ENCODE results near the gene CHL1. TPM values are rescaled to one million over a fixed set of nuclear protein-coding genes. Genes with fewer than 3 reads are reported as not detected.

CHL1 gene
- total and polyA plus RNA-seq, 2 of the 8 experiments (the other 6 are each of a cell fraction or from before 2014, with no cell fraction given) = 0.05 to 0.99 TPM

DNA sequence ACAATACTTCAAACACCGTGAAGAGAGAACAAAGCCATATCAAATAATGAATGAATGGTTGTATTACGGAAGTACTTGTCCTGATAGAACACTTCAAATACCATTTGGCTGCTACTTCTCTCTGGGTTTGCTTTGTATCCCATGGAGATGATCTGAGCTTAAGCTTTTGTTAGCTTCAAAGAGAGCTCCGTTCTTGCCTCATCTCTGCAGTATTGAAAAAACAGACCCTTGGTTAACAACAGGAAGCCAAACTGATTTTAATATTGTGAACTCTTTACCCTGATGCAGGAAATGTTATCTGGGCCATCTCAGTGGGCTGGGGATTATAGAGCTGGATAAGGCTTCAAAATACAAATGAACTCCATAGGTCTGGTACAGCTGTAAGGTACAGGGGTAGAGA, 101.0 kb downstream of the CHL1 start:
- Histone ChIP-seq H2BK5ac (ENCODE audit: low read depth, low read length) (no peak overlapping the region), H3K4me1 (replicated peaks in 1 of 4; ENCODE audit: control insufficient read depth in 3 of 4, insufficient read depth in 4 of 4, low read length in 3 of 4) (no peaks in the 10 kb centered on the region), H2BK12ac (ENCODE audit: low read depth, low read length) (no peak overlapping the region), H3K14ac (ENCODE audit: insufficient read length) (no peak overlapping the region), H4K5ac (ENCODE audit: insufficient read length, low read depth, low read length) (no peak overlapping the region), H3K27ac (ENCODE audit: low read depth, low read length) (no peak overlapping the region), H2BK20ac (ENCODE audit: low read length) (no peak overlapping the region), H3K23ac (ENCODE audit: insufficient read length) (no peak overlapping the region), H3K79me2 (ENCODE audit: control insufficient read depth in 1 of 2, insufficient read depth in 2 of 2, low read length in 2 of 2) (no peaks in the 10 kb centered on the region), H3K56ac (replicated peaks; ENCODE audit: insufficient read length, low read depth, low read length) (no peak overlapping the region), H4K91ac (replicated peaks; ENCODE audit: insufficient read length, low read length) (no peak overlapping the region), H2AFZ (ENCODE audit: low read length) (no peak overlapping the region), H3K4me2 (ENCODE audit: insufficient read depth in 1 of 2, low read depth in 2 of 2, low read length in 2 of 2) (no peak overlapping the region), H3K79me1 (ENCODE audit: low read depth, low read length) (no peaks in the 10 kb centered on the region), H3K9me3 (ENCODE audit: insufficient read depth in 2 of 2, low read depth in 1 of 2, low read length in 1 of 2) (no peaks in the 10 kb centered on the region), H4K20me1 (replicated peaks in 1 of 2; ENCODE audit: control insufficient read depth in 1 of 2, insufficient read depth in 2 of 2, low read length in 2 of 2) (no peaks in the 10 kb centered on the region), H3K4ac (replicated peaks; ENCODE audit: insufficient read length, low read depth, low read length) (no peak overlapping the region), H2AK5ac (ENCODE audit: low read depth, low read length) (no peak overlapping the region), H3K27me3 (replicated peaks in 1 of 4; ENCODE audit: control insufficient read depth in 3 of 4, extremely low read depth in 1 of 4, insufficient read depth in 3 of 4, low read length in 3 of 4) (no peaks in the 10 kb centered on the region), H3K23me2 (ENCODE audit: low read depth, low read length) (no peaks in the 10 kb centered on the region), H3K9ac (replicated peaks in 1 of 4; ENCODE audit: extremely low read depth in 1 of 4, low read depth in 3 of 4, low read length in 3 of 4) (no peak overlapping the region), H4K8ac (ENCODE audit: extremely low read depth, insufficient read depth, low read length) (no peak overlapping the region), H3K4me3 (ENCODE audit: extremely low read depth in 1 of 4, insufficient read depth in 2 of 4, low read depth in 3 of 4, low read length in 4 of 4) (no peak overlapping the region), H3K36me3 (ENCODE audit: control insufficient read depth in 2 of 4, insufficient read depth in 4 of 4, low read length in 3 of 4) (no peaks in the 10 kb centered on the region), H2BK15ac (ENCODE audit: low read length) (no peak overlapping the region), H2BK120ac (replicated peaks; ENCODE audit: low read depth, low read length) (no peak overlapping the region), H3K18ac (ENCODE audit: extremely low read depth, low read length) (no peak overlapping the region)
- TF ChIP-seq BRCA1 (IDR thresholded peaks at IDR 0.05; ENCODE audit: low read depth, low read length) (no peak), KDM1A (IDR thresholded peaks at IDR 0.05; ENCODE audit: borderline replicate concordance, low read length) (no peak), RAD21 (IDR thresholded peaks at IDR 0.05 in 1 of 2, conservative IDR thresholded peaks at IDR 0.05 in 1 of 2; ENCODE audit: low read depth in 2 of 2, low read length in 2 of 2) (no peak), SIX5 (IDR thresholded peaks at IDR 0.05; ENCODE audit: low read depth, low read length) (no peak), FOSL1 (IDR thresholded peaks at IDR 0.05; ENCODE audit: insufficient read depth, low read depth, low read length) (no peak), ASH2L (IDR thresholded peaks at IDR 0.05; ENCODE audit: low read length) (no peak), TAF1 (IDR thresholded peaks at IDR 0.05; ENCODE audit: low read depth, low read length) (no peak), EP300 (IDR thresholded peaks at IDR 0.05; ENCODE audit: borderline replicate concordance in 1 of 2, low read depth in 2 of 2, low read length in 2 of 2) (no peak)
- DNase-seq (ENCODE audit: low read depth in 1 of 2, low spot score in 2 of 2) (no peak), FAIRE-seq (no peak)
- ChIA-PET CTCF (ENCODE audit: partially characterized antibody) (no interaction called here), POLR2A (ENCODE audit: partially characterized antibody) (no interaction called here)
- 88% methylated on average over 3 of the region's 3 CpGs; no CpG with 5 or more reads in 1 of the 2 experiments for WGBS, 2 experiments (ENCODE audit: extremely low coverage in 1 of 2, insufficient coverage in 1 of 2, insufficient read length in 1 of 2, insufficient replicate concordance in 2 of 2, low coverage in 1 of 2, low lambda C conversion rate in 2 of 2, missing lambda C conversion rate in 1 of 2)
